Neural cell (in vitro differentiated cells): ENCODE results near the gene ADGRG7.

Experiments
- EP300 ChIP-seq: fragments of 450-650 bp; conservative IDR thresholded peaks from 2 replicates; pipeline ENCODE4 v1.6.1; 2014; ENCODE audit warnings: antibody characterized with exemption, mild to moderate bottlenecking, moderate library complexity; ENCODE audit not compliant: poor library complexity, severe bottlenecking
- TAF1 ChIP-seq: IDR thresholded peaks from 2 replicates; pipeline ENCODE4 v1.6.1; 2012; ENCODE audit warnings: low read depth

GRCh38 chr3:100717063-100717462 is 107.7 kb downstream of the ADGRG7 start:
- TF ChIP-seq TAF1 = no peak
- TF ChIP-seq EP300 = no peak
